Measurements from ENCODE around the gene ATP5F1D.

Gene ATP5F1D

GRCh38 chr19:1226522-1227303 is 14.8 kb upstream of the ATP5F1D start:
- no peak overlapping the region for H3K4me3 ChIP-seq (replicated peaks; ENCODE audit: low read depth, low read length)
- no peak for TF ChIP-seq CTCF (IDR thresholded peaks at IDR 0.05; ENCODE audit: low read depth, low read length, missing control alignments)
- no peak for DNase-seq (ENCODE audit: extremely low read depth, low read depth)

- TF ChIP-seq CTCF (IDR thresholded peaks at IDR 0.05; ENCODE audit: low read depth, low read length, missing control alignments): no peak
- no peak overlapping the region for H3K4me3 ChIP-seq (replicated peaks; ENCODE audit: low read depth, low read length)
- DNase-seq (ENCODE audit: extremely low read depth, low read depth): no peak
Measured at GRCh38 chr19:1227304-1228054, 14.1 kb upstream of the ATP5F1D start.

DNA sequence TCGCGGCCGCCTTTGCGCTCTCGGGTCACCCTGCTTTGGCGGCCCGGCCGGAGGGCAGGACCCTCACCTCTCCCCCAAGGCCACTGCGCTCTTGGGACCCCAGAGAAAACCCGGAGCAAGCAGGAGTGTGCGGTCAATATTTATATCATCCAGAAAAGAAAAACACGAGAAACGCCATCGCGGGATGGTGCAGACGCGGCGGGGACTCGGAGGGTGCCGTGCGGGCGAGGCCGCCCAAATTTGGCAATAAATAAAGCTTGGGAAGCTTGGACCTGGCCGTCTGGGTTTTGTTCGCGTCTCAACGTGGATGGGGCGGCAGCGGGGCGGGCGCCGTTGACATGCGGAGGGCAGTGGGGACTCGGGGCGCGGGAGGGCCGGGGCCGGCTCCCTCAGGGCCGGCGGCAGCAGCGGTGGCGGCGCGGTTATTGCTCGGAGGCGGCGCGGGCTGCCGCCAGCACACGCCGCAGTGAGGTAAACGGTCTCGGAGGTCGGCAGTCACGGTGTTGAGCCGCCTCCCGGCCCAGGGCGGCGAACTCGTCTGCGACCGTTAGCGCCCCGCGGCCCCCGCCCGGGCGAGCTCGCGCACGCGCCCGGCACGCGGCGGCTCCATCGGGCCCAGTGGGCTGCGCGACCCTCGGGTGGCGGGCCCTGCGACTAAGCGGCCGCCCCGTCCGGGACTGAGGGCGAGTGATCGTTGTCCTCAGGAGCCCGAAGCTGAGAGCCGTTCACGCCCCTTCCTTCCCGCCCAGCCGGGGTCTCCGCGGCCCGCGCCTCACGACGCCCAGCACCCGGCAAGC is 13.2 kb upstream of the ATP5F1D start:
- TF ChIP-seq CTCF (IDR thresholded peaks at IDR 0.05; ENCODE audit: low read depth, low read length, missing control alignments): no peak
- no peak overlapping the region for H3K4me3 ChIP-seq (replicated peaks; ENCODE audit: low read depth, low read length)
- DNase-seq (ENCODE audit: extremely low read depth, low read depth): no peak

DNA sequence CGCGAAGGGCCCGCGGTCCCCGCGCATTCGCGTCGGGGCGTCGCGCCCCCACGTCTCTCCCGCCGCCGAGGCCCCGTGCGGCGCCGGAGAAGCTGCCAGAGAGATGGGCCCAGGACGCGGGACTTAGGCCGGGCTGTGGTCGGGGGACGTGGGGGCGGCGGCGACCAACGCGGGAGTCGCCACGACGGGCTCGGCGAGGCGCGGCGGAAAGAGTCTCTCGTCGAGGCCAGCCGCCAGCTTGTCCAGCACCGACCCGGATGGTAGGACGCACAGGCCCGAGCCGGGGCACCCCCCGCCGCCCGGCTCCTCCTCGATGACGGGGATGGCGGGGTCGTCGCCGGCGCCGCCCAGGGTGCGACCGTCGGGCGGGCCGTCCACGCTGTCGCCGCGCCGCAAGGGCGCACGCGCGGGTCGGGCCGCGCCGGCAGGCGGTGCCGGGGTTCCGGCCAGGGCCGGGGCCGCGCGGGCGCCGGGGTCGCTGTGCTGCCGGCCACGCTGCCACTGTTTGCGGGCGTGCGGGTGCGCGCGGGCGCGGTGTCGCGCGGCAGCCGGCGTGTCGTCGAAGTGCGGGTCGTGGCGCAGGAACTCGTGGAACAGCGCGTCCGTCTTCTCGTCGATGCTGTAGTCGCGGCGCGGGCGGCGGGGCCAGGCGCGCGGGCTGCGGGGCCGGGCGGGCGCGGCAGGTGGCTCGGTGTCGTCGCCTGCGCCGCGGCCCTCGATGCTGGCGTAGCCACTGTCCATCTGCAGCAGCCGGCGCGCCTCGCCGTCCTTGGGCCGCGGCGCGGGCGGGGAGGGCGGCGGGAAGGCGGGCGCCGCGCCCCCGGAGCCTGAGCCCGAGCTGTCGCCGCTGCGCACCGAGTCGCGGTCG is 12.3 kb upstream of the ATP5F1D start:
- no peak for TF ChIP-seq CTCF (IDR thresholded peaks at IDR 0.05; ENCODE audit: low read depth, low read length, missing control alignments)

GRCh38 chr19:1229924-1230782 is 11.4 kb upstream of the ATP5F1D start:
- no peak for DNase-seq (ENCODE audit: extremely low read depth, low read depth)
- no peak overlapping the region for H3K4me3 ChIP-seq (replicated peaks; ENCODE audit: low read depth, low read length)
- TF ChIP-seq CTCF (IDR thresholded peaks at IDR 0.05; ENCODE audit: low read depth, low read length, missing control alignments): no peak

More for the DNA sequence above, 12.3 kb upstream of the ATP5F1D start:
- DNase-seq (ENCODE audit: extremely low read depth, low read depth): no peak
- no peak overlapping the region for H3K4me3 ChIP-seq (replicated peaks; ENCODE audit: low read depth, low read length)
